ENCODE measurements around the gene PADI6. TPM values are rescaled to one million over a fixed set of nuclear protein-coding genes. Genes with fewer than 3 reads are reported as not detected.

Gene PADI6
- total and polyA plus RNA-seq, 2 of the 8 experiments (the other 6 are each of a cell fraction or from before 2014, with no cell fraction given) = not detected

DNA sequence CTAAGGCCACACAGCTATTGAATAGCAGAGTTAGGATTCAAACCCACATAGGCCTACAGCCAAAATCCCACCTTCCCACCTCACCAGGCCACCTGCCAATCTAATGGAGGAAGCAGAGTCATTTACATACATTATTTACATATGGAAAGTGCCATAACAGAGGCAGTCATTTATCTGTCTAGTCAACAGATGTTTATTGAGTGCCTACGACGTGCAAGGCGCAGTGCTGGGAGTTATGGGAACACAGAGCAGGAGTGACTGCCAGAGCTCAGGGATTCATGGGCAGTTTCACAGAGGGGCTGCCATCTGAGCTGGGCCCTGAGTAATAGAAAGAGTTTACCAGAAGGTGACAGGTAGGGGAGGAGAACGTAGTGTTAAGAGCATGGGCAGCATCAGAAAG lies 10.3 kb upstream of the PADI6 start (continued):
- TF ChIP-seq, protein P1, sequence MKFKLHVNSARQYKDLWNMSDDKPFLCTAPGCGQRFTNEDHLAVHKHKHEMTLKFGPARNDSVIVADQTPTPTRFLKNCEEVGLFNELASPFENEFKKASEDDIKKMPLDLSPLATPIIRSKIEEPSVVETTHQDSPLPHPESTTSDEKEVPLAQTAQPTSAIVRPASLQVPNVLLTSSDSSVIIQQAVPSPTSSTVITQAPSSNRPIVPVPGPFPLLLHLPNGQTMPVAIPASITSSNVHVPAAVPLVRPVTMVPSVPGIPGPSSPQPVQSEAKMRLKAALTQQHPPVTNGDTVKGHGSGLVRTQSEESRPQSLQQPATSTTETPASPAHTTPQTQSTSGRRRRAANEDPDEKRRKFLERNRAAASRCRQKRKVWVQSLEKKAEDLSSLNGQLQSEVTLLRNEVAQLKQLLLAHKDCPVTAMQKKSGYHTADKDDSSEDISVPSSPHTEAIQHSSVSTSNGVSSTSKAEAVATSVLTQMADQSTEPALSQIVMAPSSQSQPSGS (IDR thresholded peaks at IDR 0.05; ENCODE audit: low read length) = no peak
- TF ChIP-seq SAP30 (IDR thresholded peaks at IDR 0.05; ENCODE audit: insufficient read depth, insufficient replicate concordance, low read length) (no peak), BACH1 (IDR thresholded peaks at IDR 0.05; ENCODE audit: low read length) (no peak), EP300 (IDR thresholded peaks at IDR 0.05; ENCODE audit: borderline replicate concordance in 1 of 2, low read depth in 2 of 2, low read length in 2 of 2) (no peak), POU5F1 (IDR thresholded peaks at IDR 0.05; ENCODE audit: low read depth, low read length) (no peak), CREB1 (IDR thresholded peaks at IDR 0.05) (no peak)
